Activated CD8-positive, alpha-beta memory T cell treated with anti-CD3 and anti-CD28 coated beads, Interleukin-2, amount 50 U/mL, for 24 hours (primary cell): ENCODE measurements around the gene BAAT.
"Not testable (repeated sequence)": the region's sequence is repeated elsewhere in the genome, so short reads cannot be mapped to it uniquely, and the experiment has no call there.

Experiments
- DNase-seq: peaks from one replicate; pipeline ENCODE4 v3.0.0-alpha.2; 2020; ENCODE audit errors: extremely low read depth

BAAT gene

DNA sequence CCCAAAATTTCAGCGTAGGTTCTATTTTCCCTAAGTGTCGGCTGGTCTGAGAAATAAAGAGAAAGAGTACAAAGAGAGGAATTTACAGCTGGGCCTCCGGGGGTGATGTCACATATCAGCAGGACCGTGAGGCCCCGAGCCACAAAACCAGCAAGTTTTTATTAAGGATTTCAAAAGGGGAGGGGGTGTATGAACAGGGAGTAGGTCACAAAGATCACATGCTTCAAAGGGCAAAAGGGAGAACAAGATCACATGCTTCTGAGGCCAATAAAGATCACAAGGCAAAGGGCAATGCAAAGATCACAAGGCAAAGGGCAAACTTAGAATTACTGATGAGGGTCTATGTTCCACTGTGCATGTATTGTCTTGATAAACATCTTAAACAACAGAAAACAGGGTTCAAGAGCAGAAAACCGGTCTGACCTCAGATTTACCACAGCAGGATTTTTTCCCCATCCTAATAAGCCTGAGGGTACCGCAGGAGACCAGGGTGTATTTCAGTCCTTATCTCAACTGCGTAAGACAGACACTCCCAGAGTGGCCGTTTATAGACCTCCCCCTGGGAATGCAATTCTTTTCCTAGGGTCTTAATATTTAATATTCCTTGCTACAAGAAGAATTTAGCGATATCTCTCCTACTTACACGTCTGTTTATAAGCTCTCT is at the start of gene BAAT:
Gene BAAT, minus strand, starts transcription at position 134 of the 664 bp plus-strand sequence. CDS start 13,602 bp downstream, outside the sequence.
- DNase-seq, result not testable (repeated sequence)

DNA sequence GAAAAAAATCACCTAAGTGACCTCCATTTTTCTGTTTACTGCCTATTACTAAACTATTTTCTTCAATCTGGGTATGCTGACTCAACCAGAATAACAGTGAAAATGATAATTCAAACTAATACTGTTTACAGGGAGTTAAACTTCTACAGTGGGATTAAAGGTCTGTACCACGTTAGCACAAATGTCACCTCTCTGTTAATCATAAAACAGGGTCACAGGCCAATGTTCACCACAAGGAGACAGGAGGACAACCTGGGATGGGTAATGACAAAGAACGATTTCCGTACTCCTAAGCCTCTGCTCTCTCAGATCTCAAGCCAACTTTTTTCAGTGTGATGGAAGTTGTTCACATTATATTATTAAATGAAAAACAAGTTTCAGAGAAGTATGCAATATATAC is 48.4 kb upstream of the BAAT start:
- no peak for DNase-seq

DNA sequence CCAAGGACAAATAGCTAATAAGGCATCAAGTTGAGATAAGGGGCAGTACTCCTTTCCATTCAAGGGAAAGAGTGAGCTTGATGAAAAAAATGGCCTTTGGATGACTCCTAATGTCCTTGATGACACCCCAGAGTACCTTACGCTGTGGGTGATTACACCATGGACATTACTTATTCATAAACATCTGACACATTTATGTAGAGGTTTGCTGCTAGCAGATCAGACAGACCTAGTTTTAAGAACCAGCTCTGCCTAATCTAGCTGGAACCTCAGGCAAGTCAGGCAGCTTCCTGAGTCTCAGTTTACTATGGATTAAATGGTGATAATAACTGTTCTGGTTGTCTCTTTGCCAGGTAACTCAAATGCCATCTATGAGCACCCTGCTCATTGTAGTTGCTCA is 47.9 kb upstream of the BAAT start:
- DNase-seq, result no peak

DNA sequence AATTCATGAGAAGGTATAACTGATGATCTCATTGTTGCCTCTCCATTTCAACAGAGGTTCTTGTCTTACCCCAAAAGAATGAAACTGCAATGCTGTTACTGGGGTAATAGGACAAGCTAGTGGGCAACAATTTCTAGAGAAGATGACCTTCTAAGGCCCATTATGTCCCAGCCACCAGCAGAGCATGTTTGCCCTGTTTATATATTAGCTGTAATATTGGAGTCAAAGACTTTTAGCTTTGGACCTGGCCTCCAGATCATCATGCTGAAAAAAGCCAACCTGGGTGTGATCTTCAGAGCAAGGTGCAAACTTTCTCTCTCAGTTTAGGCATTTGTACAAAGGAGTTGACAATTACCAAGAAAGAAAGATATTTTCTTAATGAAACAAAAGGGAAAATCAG is 47.4 kb upstream of the BAAT start:
- no peak for DNase-seq

DNA sequence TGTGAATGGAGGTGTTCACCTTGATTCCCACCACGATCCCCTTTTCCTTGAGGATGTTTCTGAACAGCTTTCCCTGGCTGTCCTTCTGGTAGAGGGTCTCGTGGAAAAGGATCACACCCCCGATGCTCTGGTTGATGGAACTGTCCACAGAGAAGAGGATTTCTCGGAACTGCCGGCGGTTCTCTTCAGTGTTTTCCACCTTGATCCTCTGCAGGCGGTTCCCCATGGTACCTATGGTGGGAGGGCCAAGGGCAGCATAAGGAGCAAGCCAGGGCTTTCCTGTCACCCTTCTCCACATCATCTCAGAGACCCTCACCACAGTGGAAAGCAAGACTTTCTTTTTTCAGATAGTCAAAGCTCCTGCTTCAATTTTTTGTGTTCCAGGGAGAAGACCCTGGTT is 44.9 kb upstream of the BAAT start:
- no peak for DNase-seq

DNA sequence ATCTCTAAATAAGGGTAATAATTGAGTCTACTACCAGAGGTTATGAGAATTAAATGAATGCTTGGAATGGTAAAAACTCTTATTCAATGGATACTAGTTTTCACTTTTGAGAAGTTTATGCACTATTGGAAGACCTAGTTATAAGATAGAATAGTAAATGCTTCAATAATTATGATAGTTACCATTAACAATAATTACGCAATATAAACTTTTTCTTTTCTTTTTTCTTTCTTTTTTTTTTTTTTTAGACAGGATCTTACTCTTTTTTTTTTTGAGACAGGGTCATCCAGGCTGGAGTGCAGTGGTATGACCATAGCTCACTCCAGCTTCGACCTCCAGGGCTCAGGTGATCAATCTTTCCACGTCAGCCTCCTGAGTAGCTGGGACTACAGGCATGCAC is 44.1 kb upstream of the BAAT start:
- DNase-seq, result no peak

DNA sequence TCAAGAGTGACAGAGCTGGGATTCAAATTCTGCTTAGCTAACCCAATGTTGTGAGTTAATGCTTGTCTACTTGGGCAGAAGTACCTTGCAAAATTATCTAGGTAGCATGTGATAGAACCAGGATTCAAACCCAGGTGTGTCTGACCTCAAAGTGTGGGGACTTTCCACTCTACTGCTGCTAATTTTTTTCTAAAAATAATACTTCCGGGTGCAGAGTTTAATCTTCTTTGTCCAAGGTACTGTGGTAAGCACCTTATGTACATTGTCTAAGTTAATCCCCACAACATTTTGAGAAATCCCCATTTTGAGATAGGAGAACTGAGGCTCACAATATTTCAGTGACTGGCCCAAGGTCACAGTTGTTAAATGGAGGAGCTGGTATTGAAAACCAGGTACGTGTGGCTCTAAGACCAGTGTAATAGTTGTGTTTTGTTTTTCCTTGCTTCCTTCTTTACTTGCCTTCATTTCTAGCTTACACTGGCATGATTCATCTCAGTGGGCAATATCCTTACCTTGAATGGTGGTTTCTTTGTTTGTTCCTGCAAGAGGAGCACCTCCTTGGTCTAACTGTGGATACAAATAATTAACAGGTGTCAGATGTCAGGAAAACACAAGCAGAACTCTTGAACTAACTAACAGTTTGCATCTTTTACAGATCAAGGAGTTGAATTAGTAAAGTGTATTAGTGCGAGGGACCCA is 43.3 kb upstream of the BAAT start:
- DNase-seq, result no peak

DNA sequence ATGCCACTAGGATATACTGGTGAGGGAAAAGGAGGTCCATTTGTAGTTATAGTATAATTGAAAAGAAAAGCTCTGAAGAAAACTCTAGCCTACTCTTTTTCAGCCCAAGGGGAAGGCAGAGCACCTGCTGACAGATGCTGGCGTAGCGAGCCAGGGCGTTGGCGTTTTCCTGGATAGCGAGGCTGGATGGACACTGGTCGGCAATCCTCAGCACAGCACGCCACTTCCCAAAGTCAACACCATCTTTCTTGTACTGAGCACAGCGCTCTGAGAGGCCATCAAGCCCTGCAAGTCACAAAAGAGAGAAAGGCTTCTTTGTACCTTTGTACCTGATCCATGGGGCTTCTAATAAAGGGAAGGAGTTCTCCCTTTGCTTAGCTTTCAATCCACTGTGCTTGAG is 42.6 kb upstream of the BAAT start:
- DNase-seq, result no peak

DNA sequence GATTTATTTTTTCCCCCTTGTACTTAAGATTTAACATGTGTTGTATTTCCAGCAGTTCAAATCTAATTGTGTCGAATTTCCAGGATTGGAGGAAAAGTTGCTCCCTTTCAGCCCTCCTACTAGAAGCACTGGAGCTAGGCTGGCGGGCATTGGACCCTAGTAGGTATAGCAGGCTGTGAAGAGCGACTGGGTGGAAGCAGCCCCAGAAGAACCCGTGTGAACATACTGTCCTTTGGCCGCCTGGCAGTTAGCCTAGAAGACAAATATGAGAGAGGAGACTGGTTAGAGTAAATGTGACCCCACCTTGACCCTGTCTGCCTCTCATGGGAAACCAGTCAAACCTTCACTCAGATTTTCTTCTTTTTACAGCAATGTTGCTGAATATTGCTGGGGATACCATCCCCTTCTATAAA is 36.9 kb upstream of the BAAT start:
- DNase-seq, result no peak

DNA sequence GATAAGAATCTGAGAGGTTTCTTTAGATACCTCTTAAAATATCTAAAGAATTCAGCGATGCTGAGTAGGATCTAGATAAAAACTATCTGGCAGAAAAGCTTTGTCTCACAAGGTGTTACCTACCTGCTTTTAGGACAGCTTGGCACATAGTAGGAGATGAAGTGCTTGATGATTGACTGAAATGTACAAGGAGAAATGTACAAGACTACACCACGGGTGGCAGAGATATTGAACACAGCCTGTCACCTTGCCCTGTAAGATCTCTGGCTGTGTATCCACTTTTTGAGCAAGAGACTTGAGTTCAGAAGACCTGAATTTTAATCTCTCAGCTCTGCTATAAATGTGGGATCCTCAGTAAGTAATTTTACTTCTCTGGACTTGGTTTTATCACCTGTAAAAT is 35.1 kb upstream of the BAAT start:
- DNase-seq, result no peak

DNA sequence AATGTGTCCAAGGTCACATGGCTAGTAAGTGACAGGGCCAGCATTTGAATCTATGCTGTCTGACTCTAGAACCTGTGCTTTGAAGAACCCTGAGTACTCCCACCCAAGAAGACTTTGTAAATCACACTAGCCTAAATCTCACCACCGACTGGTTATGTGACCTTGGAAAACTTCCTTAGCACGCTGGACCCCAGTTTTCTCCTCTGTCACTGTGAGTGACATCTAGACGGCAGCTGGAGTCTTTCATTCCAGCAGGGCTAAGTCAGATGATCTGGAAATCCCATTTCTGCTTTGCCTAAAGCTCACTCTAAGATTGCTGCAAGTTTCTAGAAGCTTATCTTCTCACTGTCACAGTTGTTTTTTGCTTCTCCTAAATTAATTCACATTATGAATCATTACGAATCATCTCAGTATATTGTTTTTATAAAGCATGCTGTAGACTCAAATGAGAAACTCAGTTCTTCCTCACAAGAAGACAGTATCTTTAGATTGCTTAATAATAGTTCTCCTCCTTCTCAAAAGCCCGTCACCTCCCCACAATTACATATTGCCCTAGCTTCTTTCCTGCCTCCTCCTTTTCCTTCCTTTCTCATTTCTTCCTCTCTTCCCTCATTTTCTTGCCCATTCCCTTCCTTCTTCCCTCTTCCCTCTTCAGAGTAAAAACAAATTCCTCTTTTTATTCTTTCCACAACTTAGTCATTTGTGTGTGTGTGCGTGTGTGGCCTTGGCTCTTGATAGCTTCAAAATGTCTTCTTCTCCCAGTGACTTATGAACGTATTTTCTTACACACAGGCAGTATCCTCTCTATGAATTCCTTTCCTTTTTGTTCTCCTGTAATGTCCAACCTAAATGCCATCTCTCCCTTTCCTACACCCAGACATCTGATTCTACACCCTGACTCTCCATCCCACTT is 34.0 kb upstream of the BAAT start:
- no peak for DNase-seq

DNA sequence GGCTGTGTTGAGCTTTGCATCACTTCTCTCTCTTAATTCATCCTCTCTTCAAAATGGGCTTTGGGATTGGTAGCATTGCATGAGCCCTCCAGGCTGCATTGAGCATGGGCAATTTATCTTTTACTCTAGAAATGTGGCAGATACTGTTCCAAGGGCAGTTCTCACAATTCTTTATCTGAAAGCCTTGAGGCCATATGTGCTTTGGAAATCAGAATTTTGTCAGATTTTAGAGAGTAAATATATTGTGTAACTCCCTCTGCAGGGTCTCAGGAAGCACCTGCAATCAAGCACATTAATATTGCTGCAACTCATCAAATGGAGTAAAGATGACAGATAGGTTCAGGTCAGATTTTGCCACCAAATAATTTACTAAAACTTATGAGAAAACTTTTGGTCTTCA is 33.2 kb upstream of the BAAT start:
- DNase-seq, result no peak

DNA sequence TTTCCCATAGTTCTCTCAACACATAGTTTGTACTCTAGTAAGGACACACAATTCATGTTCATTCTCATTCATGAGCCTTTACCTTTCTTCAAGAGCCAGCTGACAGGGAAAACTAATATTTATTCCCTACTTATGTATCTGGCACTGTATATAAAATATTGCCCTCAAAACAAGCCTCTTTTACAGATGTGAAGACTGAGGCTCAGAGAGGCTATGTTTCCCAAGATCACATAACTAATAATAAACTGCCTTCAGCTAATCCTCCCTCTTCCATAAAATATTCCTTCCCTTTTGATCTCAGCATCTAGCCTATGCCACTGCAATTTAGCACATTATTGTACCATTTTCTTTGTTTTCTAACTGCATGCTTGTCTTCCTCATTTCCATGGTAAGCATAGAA is 32.6 kb upstream of the BAAT start:
- DNase-seq, result no peak

DNA sequence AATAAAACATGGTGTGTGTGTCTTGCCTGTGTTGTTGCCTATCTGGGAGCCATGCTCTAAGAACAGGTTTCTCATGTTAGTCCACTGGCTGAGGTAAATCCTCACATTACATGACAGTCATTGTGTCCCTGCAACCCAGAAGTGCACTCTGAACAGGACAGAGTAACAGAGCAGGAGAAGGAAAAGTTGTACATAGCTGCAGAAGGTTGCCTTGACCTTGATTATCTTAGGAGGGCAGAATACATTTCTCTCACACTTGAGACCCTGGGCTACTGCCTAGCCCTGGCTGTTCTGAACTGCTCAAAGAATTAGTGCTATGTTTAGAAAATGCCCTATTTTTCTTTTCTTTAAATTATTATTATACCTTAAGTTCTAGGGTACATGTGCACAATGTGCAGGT is 30.8 kb upstream of the BAAT start:
- DNase-seq, result no peak

DNA sequence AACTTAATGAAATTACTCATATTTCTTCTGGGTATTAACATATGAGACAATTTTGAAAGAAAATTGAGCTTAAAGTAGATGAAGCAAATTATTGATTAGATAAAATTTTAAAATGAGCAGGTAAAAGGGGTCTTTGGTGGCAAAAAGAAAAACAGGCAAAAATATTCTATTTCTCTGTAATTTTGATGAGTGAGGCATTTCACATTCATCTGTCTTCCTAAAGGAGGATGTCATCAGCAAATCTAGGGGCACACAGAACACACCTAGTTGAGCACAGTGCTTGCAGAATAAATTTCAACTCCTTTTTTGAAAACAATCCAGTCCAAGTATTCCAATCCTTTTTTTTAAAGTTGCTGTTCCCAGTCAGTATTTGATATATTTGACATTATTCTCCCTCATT is 30.0 kb upstream of the BAAT start:
- DNase-seq, result no peak

DNA sequence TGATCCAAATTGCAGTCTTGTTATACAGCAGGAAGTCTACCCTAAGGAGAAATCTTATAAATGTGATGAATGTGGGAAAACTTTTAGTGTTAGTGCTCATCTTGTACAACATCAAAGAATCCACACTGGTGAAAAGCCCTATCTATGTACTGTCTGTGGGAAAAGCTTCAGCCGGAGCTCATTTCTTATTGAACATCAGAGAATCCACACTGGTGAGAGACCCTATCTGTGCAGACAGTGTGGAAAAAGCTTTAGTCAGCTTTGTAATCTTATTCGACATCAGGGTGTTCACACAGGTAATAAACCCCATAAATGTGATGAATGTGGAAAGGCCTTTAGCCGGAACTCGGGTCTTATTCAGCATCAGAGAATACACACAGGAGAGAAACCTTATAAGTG is 24.3 kb upstream of the BAAT start:
- no peak for DNase-seq

DNA sequence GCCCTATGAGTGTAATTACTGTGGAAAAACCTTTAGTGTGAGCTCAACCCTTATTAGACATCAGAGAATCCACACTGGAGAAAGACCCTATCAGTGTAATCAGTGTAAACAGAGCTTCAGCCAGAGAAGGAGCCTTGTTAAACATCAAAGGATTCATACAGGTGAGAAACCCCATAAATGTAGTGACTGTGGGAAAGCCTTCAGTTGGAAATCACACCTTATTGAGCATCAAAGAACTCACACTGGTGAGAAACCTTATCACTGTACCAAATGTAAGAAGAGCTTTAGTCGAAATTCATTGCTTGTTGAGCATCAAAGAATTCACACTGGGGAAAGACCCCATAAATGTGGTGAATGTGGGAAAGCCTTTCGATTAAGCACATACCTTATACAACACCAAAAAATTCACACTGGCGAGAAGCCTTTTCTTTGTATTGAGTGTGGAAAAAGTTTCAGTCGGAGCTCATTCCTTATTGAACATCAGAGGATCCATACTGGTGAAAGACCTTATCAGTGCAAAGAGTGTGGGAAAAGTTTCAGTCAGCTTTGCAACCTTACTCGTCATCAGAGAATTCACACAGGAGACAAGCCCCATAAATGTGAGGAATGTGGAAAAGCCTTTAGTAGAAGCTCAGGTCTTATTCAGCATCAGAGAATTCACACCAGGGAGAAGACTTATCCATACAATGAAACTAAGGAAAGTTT is 23.7 kb upstream of the BAAT start:
- DNase-seq, result no peak

DNA sequence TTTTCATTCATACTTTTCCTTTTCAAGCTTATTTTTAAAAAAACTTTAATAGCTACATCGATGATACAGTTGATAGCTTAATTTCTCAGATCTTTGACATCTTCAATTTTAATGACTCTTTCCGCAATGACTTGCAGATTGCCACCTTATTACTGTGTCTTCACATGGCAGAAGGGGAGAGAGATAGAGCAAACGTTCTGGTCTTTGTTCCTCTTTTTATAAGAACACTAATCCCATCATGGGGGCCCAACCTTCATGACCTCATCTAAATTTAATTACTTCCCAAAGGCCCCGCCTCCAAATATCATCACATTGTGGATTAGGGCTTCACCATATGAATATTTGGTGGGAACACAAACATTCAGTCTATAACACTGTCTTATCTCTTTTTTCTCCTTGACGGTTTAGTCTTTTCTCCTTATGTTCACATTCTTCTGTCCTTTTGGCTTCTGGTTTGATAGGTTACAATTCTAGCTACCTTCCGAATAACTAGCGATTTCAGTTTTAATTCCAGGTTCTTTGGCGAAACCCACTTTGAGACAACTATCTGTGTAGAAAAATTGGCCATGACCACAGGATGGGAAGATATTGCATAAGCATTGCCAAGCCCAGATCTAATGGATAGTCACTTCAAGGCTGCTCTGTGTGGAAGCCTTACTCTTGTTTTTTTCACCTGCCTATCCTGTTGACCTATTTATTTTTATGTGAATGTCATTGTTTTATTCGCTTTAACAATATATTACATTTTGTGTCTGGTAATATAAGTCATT is 18.9 kb upstream of the BAAT start:
- DNase-seq, result no peak

DNA sequence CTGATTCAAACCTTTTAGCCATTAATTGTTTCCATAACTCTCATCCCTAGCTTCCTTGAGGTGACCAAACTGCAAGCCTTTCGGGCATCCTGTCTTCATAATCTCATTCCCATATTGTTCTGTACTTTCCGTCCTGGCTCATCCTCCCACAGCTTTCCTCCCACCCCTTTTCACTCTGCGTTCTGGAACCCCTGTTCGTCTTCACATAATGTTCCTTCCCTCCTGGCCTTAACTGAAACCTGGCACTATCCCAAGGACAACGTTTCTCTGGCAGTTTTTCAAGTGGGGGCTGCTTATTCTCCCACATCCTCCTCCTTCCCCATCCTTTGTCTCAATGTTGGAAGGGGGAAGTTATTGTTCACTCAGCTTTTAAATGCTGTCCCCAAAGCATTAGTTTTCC is 15.3 kb upstream of the BAAT start:
- no peak for DNase-seq

DNA sequence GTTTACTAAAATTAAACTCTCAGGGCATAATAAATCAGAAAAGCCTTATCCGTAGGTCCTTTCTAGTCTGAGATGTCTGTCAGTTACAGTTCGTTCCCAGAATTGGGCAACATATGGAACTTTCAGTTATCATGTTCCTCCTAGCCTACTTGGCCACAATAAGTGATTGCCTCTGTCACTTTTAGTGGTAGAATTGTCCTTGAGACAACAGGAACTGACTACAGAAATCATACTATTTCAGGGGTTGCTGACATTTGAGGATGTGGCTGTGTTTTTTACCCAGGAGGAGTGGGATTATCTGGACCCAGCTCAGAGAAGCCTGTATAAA is 14.8 kb upstream of the BAAT start:
- DNase-seq, result no peak

DNA sequence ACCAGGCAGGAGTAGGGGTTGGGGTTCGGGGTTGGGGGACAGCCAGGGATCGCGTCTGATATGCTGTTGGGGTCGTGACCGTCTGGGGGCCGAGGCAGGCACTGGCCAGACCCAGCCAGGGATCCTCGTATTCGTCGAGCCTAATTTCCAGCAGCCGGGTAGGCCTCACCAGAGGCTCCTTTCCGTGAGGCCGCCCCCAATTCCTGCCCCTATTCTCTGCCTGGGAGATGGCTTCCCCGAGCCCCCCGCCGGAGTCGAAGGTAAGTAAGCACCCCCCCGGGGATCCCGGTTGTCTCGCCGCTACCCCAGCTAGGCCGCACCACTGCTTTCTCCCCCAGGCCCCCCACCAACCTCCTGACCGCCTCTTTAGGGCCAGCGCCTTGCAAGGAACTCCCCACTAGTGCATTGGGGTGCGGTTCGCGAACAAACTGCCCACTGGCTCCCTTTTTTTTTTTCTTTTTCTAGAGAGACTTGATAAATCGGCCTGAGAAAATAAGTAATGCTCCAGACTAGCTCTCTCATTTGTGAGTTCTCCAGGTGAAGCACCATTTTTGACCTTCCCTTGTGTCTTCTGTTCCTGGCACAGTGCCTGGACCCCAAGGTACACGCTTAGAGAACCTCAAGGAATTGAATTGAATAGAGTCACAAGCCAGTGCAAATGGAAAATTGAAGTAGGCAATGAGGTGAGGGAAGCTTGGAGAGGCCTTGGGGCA is 14.3 kb upstream of the BAAT start:
- DNase-seq, result no peak
